Body of pancreas (tissue), 4 donors: ENCODE data around the gene TMEM40.

Experiments
- POLR2A ChIP-seq, 3 donors: fragments of 450-650 bp; IDR thresholded peaks; one replicate each; pipeline ENCODE4 v1.6.1; 2016; ENCODE audit warnings: antibody characterized with exemption in 3 of 3, mild to moderate bottlenecking in 2 of 3
- TF ChIP-seq, protein P1 (sequence below), 7 experiments: fragments of 450-650 bp in 4 of 7; fragments of 200-600 bp in 3 of 7; sonication (generic) in 3 of 7; IDR thresholded peaks; one replicate each; pipeline ENCODE4 v1.5.1; 2016 to 2019; ENCODE audit warnings: antibody characterized with exemption in 7 of 7

DNA sequence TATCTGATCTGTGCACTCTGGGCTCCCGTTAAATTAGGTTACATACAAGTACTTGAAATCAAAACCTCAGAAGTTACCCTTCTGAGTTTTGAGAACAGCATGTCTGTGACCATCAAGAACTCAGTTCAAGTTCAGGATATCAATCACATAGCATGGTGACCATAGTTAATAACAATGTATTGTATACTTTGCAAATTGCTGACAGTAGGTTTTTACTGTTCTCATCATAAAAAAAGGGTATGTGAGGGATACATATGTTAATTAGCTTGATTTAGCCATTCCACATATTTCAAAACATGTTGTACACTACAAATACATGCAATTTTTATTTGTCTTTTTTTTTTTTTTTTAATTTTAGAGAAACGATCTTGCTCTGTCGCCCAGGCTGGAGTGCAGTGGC, 25.5 kb downstream of the TMEM40 start:
- TF ChIP-seq, protein P1, sequence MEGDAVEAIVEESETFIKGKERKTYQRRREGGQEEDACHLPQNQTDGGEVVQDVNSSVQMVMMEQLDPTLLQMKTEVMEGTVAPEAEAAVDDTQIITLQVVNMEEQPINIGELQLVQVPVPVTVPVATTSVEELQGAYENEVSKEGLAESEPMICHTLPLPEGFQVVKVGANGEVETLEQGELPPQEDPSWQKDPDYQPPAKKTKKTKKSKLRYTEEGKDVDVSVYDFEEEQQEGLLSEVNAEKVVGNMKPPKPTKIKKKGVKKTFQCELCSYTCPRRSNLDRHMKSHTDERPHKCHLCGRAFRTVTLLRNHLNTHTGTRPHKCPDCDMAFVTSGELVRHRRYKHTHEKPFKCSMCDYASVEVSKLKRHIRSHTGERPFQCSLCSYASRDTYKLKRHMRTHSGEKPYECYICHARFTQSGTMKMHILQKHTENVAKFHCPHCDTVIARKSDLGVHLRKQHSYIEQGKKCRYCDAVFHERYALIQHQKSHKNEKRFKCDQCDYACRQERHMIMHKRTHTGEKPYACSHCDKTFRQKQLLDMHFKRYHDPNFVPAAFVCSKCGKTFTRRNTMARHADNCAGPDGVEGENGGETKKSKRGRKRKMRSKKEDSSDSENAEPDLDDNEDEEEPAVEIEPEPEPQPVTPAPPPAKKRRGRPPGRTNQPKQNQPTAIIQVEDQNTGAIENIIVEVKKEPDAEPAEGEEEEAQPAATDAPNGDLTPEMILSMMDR (IDR thresholded peaks at IDR 0.05): no peak
- no peak for TF ChIP-seq POLR2A (IDR thresholded peaks at IDR 0.05)
